Panc1 (cell line): ENCODE results near the gene AMDHD1.

Experiments used
- POLR2AphosphoS5 ChIP-seq: IDR thresholded peaks from 2 replicates; pipeline ENCODE4 v1.6.1; 2012; ENCODE audit warnings: mild to moderate bottlenecking, low read depth, low read length, moderate library complexity
- SIN3A ChIP-seq: IDR thresholded peaks from 2 replicates; pipeline ENCODE4 v1.6.1; 2012; ENCODE audit warnings: low read depth, mild to moderate bottlenecking, low read length, moderate library complexity, borderline replicate concordance; ENCODE audit not compliant: insufficient read depth
- TF ChIP-seq, protein P1 (sequence below): fragments of 450-650 bp; IDR thresholded peaks from 2 replicates; pipeline ENCODE4 v1.5.1; 2017; ENCODE audit warnings: mild to moderate bottlenecking
- TF ChIP-seq, protein P2 (sequence below), 2 experiments: IDR thresholded peaks; 2 replicates each; pipeline ENCODE4 v1.6.1; 2011 to 2012; ENCODE audit warnings: low read depth in 2 of 2, control low read depth in 1 of 2, low read length in 1 of 2, mild to moderate bottlenecking in 1 of 2, moderate library complexity in 1 of 2; ENCODE audit not compliant: insufficient read depth in 1 of 2

DNA sequence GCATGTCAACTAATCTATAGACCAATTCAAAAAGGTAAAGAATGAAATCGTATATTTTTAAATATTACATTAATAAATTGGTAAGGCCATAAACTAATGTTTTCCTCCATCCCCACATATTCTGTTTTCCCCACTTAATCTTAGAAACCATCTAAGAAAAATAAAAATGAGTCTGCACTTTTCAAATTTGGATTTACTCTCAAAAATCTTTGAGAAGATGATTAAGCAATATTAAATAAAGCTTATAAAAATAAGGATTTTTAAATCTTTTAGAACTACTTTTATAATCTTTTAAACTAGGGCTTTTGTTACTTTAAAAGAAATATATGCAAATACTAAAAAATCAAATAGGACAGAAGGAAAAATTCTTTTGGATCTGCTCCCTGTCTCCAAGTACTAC lies 63.6 kb downstream of the AMDHD1 start:
- TF ChIP-seq, protein P1, sequence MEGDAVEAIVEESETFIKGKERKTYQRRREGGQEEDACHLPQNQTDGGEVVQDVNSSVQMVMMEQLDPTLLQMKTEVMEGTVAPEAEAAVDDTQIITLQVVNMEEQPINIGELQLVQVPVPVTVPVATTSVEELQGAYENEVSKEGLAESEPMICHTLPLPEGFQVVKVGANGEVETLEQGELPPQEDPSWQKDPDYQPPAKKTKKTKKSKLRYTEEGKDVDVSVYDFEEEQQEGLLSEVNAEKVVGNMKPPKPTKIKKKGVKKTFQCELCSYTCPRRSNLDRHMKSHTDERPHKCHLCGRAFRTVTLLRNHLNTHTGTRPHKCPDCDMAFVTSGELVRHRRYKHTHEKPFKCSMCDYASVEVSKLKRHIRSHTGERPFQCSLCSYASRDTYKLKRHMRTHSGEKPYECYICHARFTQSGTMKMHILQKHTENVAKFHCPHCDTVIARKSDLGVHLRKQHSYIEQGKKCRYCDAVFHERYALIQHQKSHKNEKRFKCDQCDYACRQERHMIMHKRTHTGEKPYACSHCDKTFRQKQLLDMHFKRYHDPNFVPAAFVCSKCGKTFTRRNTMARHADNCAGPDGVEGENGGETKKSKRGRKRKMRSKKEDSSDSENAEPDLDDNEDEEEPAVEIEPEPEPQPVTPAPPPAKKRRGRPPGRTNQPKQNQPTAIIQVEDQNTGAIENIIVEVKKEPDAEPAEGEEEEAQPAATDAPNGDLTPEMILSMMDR: no peak
- TF ChIP-seq, protein P2, sequence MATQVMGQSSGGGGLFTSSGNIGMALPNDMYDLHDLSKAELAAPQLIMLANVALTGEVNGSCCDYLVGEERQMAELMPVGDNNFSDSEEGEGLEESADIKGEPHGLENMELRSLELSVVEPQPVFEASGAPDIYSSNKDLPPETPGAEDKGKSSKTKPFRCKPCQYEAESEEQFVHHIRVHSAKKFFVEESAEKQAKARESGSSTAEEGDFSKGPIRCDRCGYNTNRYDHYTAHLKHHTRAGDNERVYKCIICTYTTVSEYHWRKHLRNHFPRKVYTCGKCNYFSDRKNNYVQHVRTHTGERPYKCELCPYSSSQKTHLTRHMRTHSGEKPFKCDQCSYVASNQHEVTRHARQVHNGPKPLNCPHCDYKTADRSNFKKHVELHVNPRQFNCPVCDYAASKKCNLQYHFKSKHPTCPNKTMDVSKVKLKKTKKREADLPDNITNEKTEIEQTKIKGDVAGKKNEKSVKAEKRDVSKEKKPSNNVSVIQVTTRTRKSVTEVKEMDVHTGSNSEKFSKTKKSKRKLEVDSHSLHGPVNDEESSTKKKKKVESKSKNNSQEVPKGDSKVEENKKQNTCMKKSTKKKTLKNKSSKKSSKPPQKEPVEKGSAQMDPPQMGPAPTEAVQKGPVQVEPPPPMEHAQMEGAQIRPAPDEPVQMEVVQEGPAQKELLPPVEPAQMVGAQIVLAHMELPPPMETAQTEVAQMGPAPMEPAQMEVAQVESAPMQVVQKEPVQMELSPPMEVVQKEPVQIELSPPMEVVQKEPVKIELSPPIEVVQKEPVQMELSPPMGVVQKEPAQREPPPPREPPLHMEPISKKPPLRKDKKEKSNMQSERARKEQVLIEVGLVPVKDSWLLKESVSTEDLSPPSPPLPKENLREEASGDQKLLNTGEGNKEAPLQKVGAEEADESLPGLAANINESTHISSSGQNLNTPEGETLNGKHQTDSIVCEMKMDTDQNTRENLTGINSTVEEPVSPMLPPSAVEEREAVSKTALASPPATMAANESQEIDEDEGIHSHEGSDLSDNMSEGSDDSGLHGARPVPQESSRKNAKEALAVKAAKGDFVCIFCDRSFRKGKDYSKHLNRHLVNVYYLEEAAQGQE (IDR thresholded peaks at IDR 0.05; ENCODE audit: insufficient read depth in 1 of 2, low read depth in 2 of 2, low read length in 1 of 2): no peak
- TF ChIP-seq POLR2AphosphoS5 (no peak), SIN3A (no peak)
